Measurements from ENCODE around the gene MRPS12.
"Not testable (repeated sequence)": the region's sequence is repeated elsewhere in the genome, so short reads cannot be mapped to it uniquely, and the experiment has no call there.

The MRPS12 gene

DNA sequence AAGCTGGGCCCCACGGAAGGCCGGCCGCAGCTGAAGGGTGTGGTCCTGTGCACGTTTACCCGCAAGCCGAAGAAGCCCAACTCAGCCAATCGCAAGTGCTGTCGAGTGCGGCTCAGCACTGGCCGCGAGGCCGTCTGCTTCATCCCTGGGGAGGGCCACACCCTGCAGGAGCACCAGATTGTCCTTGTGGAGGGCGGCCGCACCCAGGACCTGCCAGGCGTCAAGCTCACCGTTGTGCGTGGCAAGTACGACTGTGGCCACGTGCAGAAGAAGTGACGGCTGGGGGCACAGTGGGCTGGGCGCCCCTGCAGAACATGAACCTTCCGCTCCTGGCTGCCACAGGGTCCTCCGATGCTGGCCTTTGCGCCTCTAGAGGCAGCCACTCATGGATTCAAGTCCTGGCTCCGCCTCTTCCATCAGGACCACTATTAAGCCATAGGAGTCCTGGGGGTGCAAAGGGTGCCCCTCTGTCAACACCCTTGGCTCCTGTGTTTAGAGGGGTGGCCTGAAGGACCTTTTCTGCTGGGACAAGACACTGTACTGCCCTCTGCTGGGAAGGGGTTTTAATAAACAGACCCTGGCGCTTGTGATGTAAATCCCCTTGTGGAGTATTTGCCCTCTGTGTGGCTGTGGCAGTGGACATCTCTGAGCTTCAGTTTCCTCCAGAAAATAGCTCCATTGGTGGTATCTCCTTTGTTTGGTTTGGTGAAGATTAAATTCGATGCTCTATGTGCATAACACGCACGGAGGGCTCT is 1.9 kb downstream of the MRPS12 start:
- in situ Hi-C loops (cut with MboI; ENCODE audit: low sequenced_read_pairs) = no loop called here

DNA sequence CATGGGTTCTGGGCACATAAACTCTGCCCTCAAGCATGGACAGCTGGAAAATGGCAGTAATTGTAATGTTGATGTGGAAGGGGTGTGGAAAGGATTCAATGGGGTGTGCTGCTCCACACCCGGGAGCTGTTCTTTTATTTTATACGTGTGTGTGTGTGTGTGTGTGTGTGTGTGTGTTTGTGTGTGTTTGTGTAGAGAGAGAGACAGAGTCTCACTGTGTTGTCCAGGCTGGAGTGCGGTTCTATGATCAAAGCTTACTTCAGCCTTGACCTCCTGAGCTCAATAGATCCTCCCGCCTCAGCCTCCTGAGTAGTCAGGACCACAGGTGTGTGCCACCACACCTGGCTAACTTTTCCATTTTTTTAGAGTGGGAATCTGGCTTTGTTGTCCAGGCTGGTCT is 2.8 kb downstream of the MRPS12 start:
- in situ Hi-C loops (cut with MboI; ENCODE audit: low sequenced_read_pairs) = no loop called here

GRCh38 chr19:38939957-38940356 is 9.2 kb downstream of the MRPS12 start:
- in situ Hi-C loops (cut with MboI; ENCODE audit: low sequenced_read_pairs) = no loop called here

- in situ Hi-C loops (cut with MboI; ENCODE audit: low sequenced_read_pairs) = not testable (repeated sequence)
These were observed 10.7 kb downstream of the MRPS12 start for GRCh38 chr19:38941466-38941865.

GRCh38 chr19:38941979-38942378 is 11.2 kb downstream of the MRPS12 start:
- in situ Hi-C loops (cut with MboI; ENCODE audit: low sequenced_read_pairs) = no loop called here

- in situ Hi-C loops (cut with MboI; ENCODE audit: low sequenced_read_pairs) = no loop called here
These were observed 11.9 kb downstream of the MRPS12 start for GRCh38 chr19:38942471-38943181.

GRCh38 chr19:38944981-38945506 is 14.3 kb downstream of the MRPS12 start:
- in situ Hi-C loops (cut with MboI; ENCODE audit: low sequenced_read_pairs) = no loop called here

DNA sequence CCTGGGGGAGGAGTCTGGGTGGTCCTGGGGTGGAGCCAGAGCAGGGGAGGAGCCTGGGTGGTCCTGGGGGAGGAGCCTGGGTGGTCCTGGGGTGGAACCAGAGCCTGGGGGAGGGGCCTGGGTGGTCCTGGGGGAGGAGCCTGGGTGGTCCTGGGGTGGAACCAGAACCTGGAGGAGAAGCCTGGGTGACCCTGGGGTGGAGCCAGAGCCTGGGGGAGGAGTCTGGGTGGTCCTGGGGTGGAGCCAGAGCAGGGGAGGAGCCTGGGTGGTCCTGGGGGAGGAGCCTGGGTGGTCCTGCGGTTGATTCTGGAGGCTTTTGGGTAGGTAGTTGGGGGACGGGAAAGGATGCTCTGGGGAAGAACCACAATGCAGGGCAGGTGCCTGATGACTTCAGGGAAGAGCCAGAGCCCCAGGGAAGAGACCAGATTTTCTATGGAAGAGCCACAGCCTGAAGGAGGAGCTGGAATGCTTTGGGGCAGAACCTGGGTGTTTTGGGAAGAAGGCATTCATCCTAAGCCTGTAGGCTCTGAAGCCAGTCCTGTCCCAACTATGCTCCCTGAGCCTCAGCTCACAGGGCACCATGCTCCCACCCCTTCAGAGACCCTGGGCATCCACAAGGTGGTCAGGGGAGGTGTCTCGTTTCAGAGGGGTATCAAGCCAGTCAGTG is 15.0 kb downstream of the MRPS12 start:
- in situ Hi-C loops (cut with MboI; ENCODE audit: low sequenced_read_pairs) = no loop called here

- in situ Hi-C loops (cut with MboI; ENCODE audit: low sequenced_read_pairs) = no loop called here
These were observed 15.7 kb downstream of the MRPS12 start for GRCh38 chr19:38946229-38947010.

DNA sequence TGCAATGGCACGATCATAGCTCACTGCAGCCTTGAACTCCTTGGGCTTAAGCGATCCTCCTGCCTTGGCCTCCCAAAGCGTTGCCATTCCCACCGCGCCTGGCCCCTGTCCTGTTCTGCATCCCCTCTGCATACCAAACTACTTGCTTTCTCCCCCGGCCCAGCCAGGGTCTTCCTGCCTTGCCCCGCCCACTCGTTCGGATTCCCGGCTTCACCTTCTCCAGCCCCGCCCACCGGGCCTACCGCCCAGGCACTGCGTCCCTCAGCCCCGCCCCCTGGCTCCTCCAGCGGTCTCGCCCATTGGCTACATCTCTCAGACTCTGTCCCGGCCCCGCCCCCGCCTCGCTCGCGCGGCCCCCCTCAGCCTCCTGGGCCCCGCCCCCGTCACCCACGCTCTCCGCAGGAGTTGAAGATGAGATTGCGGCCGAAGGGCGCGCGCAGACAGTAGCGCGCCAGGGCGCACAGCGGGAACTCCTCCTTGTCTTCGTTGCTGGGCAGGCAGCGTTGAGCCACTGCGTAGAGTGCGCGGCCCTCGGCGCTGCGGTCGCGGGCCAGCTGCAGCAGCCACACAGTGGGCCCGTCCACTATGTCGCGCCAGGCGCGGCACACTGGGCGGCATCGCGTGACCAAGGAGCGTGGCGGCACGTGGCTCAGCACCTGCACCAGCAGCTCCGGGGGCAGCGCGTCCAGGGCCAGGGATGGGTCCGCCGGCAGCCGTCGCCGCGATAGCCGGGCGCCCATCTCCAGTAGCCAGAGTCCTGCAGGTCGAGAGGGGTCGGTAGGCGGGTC is 19.0 kb downstream of the MRPS12 start:
- in situ Hi-C loops (cut with MboI; ENCODE audit: low sequenced_read_pairs) = no loop called here

- in situ Hi-C loops (cut with MboI; ENCODE audit: low sequenced_read_pairs) = no loop called here
These were observed 20.4 kb downstream of the MRPS12 start for GRCh38 chr19:38951187-38951586.

- in situ Hi-C loops (cut with MboI; ENCODE audit: low sequenced_read_pairs) = no loop called here
These were observed 21.8 kb downstream of the MRPS12 start for GRCh38 chr19:38952395-38953165.

- in situ Hi-C loops (cut with MboI; ENCODE audit: low sequenced_read_pairs) = no loop called here
These were observed 22.9 kb downstream of the MRPS12 start for GRCh38 chr19:38953677-38954076.

GRCh38 chr19:38956264-38956663 is 25.5 kb downstream of the MRPS12 start:
- in situ Hi-C loops (cut with MboI; ENCODE audit: low sequenced_read_pairs) = no loop called here

GRCh38 chr19:38958301-38958700 is 27.6 kb downstream of the MRPS12 start:
- in situ Hi-C loops (cut with MboI; ENCODE audit: low sequenced_read_pairs) = no loop called here

DNA sequence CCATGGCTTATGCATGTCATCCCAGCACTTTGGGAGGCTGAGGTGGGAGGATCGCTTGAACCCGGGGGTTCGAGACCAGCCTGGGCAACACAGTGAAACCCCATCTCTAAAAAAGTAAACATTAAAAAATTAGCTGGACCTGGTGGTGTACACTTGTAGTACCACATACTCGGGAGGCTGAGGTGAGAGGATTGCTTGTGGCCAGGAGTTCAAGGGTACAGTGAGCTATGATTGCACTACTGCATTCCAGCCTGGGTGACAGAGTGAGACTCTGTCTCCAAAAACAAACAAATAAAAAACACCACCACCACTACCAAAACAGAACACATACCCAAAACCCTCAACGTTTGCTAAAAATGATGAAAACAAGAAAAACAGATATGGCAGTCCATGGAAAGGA is 28.9 kb downstream of the MRPS12 start:
- in situ Hi-C loops (cut with MboI; ENCODE audit: low sequenced_read_pairs) = no loop called here

DNA sequence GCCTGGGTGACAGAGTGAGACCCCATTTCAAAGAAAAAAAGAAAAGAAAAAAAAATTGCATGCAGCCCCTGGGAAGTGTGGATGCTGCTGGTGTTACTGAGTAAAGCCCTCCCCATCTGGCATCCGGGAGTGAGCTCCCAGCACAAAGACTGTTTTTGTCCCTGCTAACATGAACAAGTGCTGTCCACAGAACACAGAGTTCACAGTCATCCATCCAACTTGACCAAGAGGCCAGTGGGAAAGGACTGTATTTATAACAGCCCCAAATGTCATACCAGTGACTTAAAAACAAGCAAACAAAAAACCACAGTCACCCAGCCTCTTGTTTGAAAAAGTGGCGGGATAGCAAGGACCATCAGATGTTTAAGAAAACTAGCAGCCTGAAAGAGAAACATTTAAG is 34.0 kb downstream of the MRPS12 start:
- in situ Hi-C loops (cut with MboI; ENCODE audit: low sequenced_read_pairs) = no loop called here

DNA sequence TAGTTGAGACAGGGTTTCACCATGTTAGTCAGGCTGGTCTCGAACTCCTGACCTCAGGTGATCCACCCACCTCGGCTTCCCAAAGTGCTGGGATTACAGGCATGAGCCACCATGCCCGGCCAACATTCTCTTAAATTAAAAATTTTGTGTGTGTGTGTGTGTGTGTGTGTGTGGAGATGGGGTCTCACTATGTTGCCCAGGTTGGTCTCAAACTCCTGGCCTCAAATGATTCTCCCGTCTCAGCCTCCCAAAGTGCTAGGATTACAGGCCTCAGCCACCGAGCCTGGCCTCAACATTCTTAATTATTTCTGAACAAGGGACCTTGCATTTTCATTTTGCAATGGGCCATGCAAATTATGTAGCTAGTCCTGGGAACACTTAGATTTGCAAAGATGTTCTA is 35.4 kb downstream of the MRPS12 start:
- in situ Hi-C loops (cut with MboI; ENCODE audit: low sequenced_read_pairs) = not testable (repeated sequence)

Data from hTERT RPE-1 (cell line).